NCI-H82 treated with DMSO at 0.1 percent for 48 hours (cell line): Measurements from ENCODE around the gene KLHL2.
"Not testable (repeated sequence)": the region's sequence is repeated elsewhere in the genome, so short reads cannot be mapped to it uniquely, and the experiment has no call there.

Experiments
- DNase-seq: peaks from one replicate; lab custom pipeline; 2025; ENCODE audit not compliant: unreplicated experiment; lab: John Stamatoyannopoulos, UW

The KLHL2 gene

GRCh38 chr4:165207431-165208220 is at the start of gene KLHL2:
Gene KLHL2, plus strand, starts transcription at chr4:165207561. Its CDS starts 316 bp downstream, at chr4:165207877.
- no peak for DNase-seq

- DNase-seq: no peak
These were observed 48.6 kb upstream of the KLHL2 start for GRCh38 chr4:165158762-165159161.

- DNase-seq: no peak
These were observed 43.1 kb upstream of the KLHL2 start for GRCh38 chr4:165164257-165164656.

- DNase-seq: not testable (repeated sequence)
These were observed 40.5 kb upstream of the KLHL2 start for GRCh38 chr4:165166872-165167271.

- DNase-seq: no peak
These were observed 39.7 kb upstream of the KLHL2 start for GRCh38 chr4:165167650-165168049.

- DNase-seq: no peak
These were observed 36.5 kb upstream of the KLHL2 start for GRCh38 chr4:165170819-165171218.

- DNase-seq: not testable (repeated sequence)
These were observed 31.9 kb upstream of the KLHL2 start for GRCh38 chr4:165175470-165175869.

GRCh38 chr4:165175879-165176278 is 31.5 kb upstream of the KLHL2 start:
- no peak for DNase-seq

- no peak for DNase-seq
These were observed 29.4 kb upstream of the KLHL2 start for GRCh38 chr4:165177725-165178666.

- DNase-seq: no peak
These were observed 23.1 kb upstream of the KLHL2 start for GRCh38 chr4:165184220-165184619.

- DNase-seq: not testable (repeated sequence)
These were observed 22.4 kb upstream of the KLHL2 start for GRCh38 chr4:165184998-165185397.

GRCh38 chr4:165185448-165185847 is 21.9 kb upstream of the KLHL2 start:
- DNase-seq: no peak

GRCh38 chr4:165190591-165191347 is 16.6 kb upstream of the KLHL2 start:
- no peak for DNase-seq

- no peak for DNase-seq
These were observed 16.1 kb upstream of the KLHL2 start for GRCh38 chr4:165191348-165191656.

GRCh38 chr4:165191814-165192499 is 15.4 kb upstream of the KLHL2 start:
- no peak for DNase-seq

- DNase-seq: no peak
These were observed 14.9 kb upstream of the KLHL2 start for GRCh38 chr4:165192500-165192898.

- no peak for DNase-seq
These were observed 14.4 kb upstream of the KLHL2 start for GRCh38 chr4:165192956-165193355.

GRCh38 chr4:165194368-165194767 is 13.0 kb upstream of the KLHL2 start:
- no peak for DNase-seq

- DNase-seq: no peak
These were observed 9.0 kb upstream of the KLHL2 start for GRCh38 chr4:165198329-165198728.

GRCh38 chr4:165199286-165199685 is 8.1 kb upstream of the KLHL2 start:
- DNase-seq: no peak

- DNase-seq: no peak
These were observed 7.6 kb upstream of the KLHL2 start for GRCh38 chr4:165199722-165200121.
